GM23338 (cell line): ENCODE data around the gene ARAP1. TPM values are rescaled to one million over a fixed set of nuclear protein-coding genes. Genes with fewer than 3 reads are reported as not detected.

Source experiments
- ATAC-seq: fragments of 200-7000 bp; cut with Tn5 transposase; 3 replicates; pipeline ENCODE4 v1.9.1; 2020
- DNase-seq: peaks from one replicate; pipeline ENCODE4 v3.0.0-alpha.2; 2015; ENCODE audit warnings: low spot score
- H2AFZ ChIP-seq: fragments of 200-600 bp; sonication (generic); 2 replicates; pipeline ENCODE4 v1.8.0; 2016; ENCODE audit warnings: antibody characterized with exemption, mild to moderate bottlenecking, moderate library complexity
- H3F3A ChIP-seq: fragments of 200-600 bp; sonication (generic); replicated peaks from 2 replicates; pipeline ENCODE4 v1.8.0; 2017; ENCODE audit warnings: antibody characterized with exemption, mixed run types, low read depth
- H3K27ac ChIP-seq: fragments of 200-600 bp; sonication (generic); 2 replicates; pipeline ENCODE4 v1.6.1; 2016; ENCODE audit warnings: low read depth
- H3K27me3 ChIP-seq: fragments of 200-600 bp; sonication (generic); 2 replicates; pipeline ENCODE4 v1.8.0; 2016; ENCODE audit warnings: mild to moderate bottlenecking, mixed run types, moderate library complexity; ENCODE audit not compliant: insufficient read depth
- H3K36me3 ChIP-seq: fragments of 200-600 bp; sonication (generic); 2 replicates; pipeline ENCODE4 v1.8.0; 2016; ENCODE audit warnings: mild to moderate bottlenecking; ENCODE audit not compliant: insufficient read depth
- H3K4me1 ChIP-seq: fragments of 200-600 bp; sonication (generic); 2 replicates; pipeline ENCODE4 v1.8.0; 2016; ENCODE audit warnings: mild to moderate bottlenecking, moderate library complexity; ENCODE audit not compliant: insufficient read depth
- H3K4me2 ChIP-seq: fragments of 200-600 bp; sonication (generic); 2 replicates; pipeline ENCODE4 v1.7.1; 2017; ENCODE audit warnings: mixed run types
- H3K4me3 ChIP-seq: fragments of 200-600 bp; sonication (generic); 2 replicates; pipeline ENCODE4 v1.6.1; 2016; ENCODE audit warnings: mixed run types
- H3K79me2 ChIP-seq: fragments of 200-600 bp; sonication (generic); replicated peaks from 2 replicates; pipeline ENCODE4 v1.8.0; 2017; ENCODE audit warnings: mild to moderate bottlenecking; ENCODE audit not compliant: insufficient read depth
- H3K9me2 ChIP-seq: fragments of 200-600 bp; sonication (generic); 2 replicates; pipeline ENCODE4 v1.8.0; 2017; ENCODE audit not compliant: insufficient read depth
- H4K20me1 ChIP-seq: fragments of 200-600 bp; sonication (generic); replicated peaks from 2 replicates; pipeline ENCODE4 v1.8.0; 2017; ENCODE audit warnings: mild to moderate bottlenecking; ENCODE audit not compliant: insufficient read depth
- H3K27ac Mint-ChIP-seq: 2 replicates; pipeline ENCODE4 v1.8.0; 2020; ENCODE audit warnings: inconsistent platforms, mild to moderate bottlenecking, moderate library complexity, mixed read lengths
- H3K27me3 Mint-ChIP-seq: 3 replicates; pipeline ENCODE4 v1.8.0; 2022; ENCODE audit warnings: low read depth, mild to moderate bottlenecking, moderate library complexity, mixed read lengths, inconsistent platforms; ENCODE audit not compliant: insufficient read depth, poor library complexity
- H3K36me3 Mint-ChIP-seq: 3 replicates; pipeline ENCODE4 v1.8.0; 2021; ENCODE audit warnings: low read depth, mild to moderate bottlenecking, inconsistent platforms, moderate library complexity, mixed read lengths
- H3K4me1 Mint-ChIP-seq: 3 replicates; pipeline ENCODE4 v1.8.0; 2020; ENCODE audit warnings: mild to moderate bottlenecking, inconsistent platforms, mixed read lengths
- H3K4me3 Mint-ChIP-seq: 3 replicates; pipeline ENCODE4 v1.8.0; 2021; ENCODE audit warnings: moderate library complexity, mild to moderate bottlenecking, inconsistent platforms, mixed read lengths
- H3K9me3 Mint-ChIP-seq: 3 replicates; pipeline ENCODE4 v1.8.0; 2020; ENCODE audit warnings: moderate library complexity, mild to moderate bottlenecking, inconsistent platforms, mixed read lengths
- CREB1 ChIP-seq: fragments of 250-450 bp; sonication (Bioruptor Pico); IDR thresholded peaks from 2 replicates; pipeline ENCODE4 v1.5.0; 2020; ENCODE audit warnings: low read depth, mild to moderate bottlenecking, moderate library complexity
- EZH2 ChIP-seq: fragments of 200-600 bp; sonication (generic); IDR thresholded peaks from one replicate; pipeline ENCODE4 v1.8.0; 2017; ENCODE audit warnings: antibody characterized with exemption, mild to moderate bottlenecking, low read depth; ENCODE audit not compliant: unreplicated experiment
- EZH2phosphoT487 ChIP-seq: fragments of 200-600 bp; sonication (generic); IDR thresholded peaks from one replicate; pipeline ENCODE4 v1.8.1; 2018; ENCODE audit warnings: antibody characterized with exemption; ENCODE audit not compliant: unreplicated experiment
- JUNB ChIP-seq: IDR thresholded peaks from one replicate; pipeline ENCODE4 v1.6.1; 2016; ENCODE audit warnings: antibody characterized with exemption; ENCODE audit not compliant: unreplicated experiment
- NANOG ChIP-seq: IDR thresholded peaks from 2 replicates; pipeline ENCODE4 v1.6.1; 2016; ENCODE audit warnings: antibody characterized with exemption, borderline replicate concordance
- POLR2AphosphoS5 ChIP-seq: IDR thresholded peaks from 2 replicates; pipeline ENCODE4 v1.6.1; 2016; ENCODE audit warnings: antibody characterized with exemption, low read depth
- STAT1 ChIP-seq: IDR thresholded peaks from one replicate; pipeline ENCODE4 v1.6.1; 2016; ENCODE audit warnings: antibody characterized with exemption; ENCODE audit not compliant: unreplicated experiment
- ZNF114 ChIP-seq: fragments of 250-450 bp; sonication (Bioruptor Pico); IDR thresholded peaks from 2 replicates; pipeline ENCODE4 v1.5.0; 2020; ENCODE audit warnings: mild to moderate bottlenecking, moderate library complexity
- ZNF331 ChIP-seq: fragments of 250-450 bp; sonication (Bioruptor Pico); IDR thresholded peaks from 2 replicates; pipeline ENCODE4 v1.5.0; 2020; ENCODE audit warnings: low read depth, mild to moderate bottlenecking, moderate library complexity
- polyA plus RNA-seq: library from polyadenylated mRNA; unstranded; fragments of >200 nt; fragmentation: Nextera tagmentation; extraction: Ambion mirVana; gene quantifications from 2 replicates; pipeline ENCODE4 v1.2.1, GENCODE V29; 2016
- total RNA-seq: library from RNA; depleted of rRNA; stranded (reverse); fragments of >200 nt; shearing (Covaris generic); gene quantifications from 2 replicates; pipeline ENCODE4 v1.2.3, GENCODE V29; 2014
- TF ChIP-seq, protein P1 (sequence below), 2 experiments: fragments of 200-600 bp in 1 of 2; sonication (generic) in 1 of 2; conservative IDR thresholded peaks; 2 replicates each; pipeline versions ENCODE4 v1.5.1 to v1.6.1; 2016 to 2017; ENCODE audit warnings: antibody characterized with exemption in 2 of 2, low read depth in 2 of 2, mild to moderate bottlenecking in 2 of 2, moderate library complexity in 1 of 2
- TF ChIP-seq, protein P2 (sequence below): IDR thresholded peaks from 2 replicates; pipeline ENCODE4 v1.6.1; 2016; ENCODE audit warnings: antibody characterized with exemption
- TF ChIP-seq, protein P3 (sequence below): IDR thresholded peaks from one replicate; pipeline ENCODE4 v1.6.1; 2018; ENCODE audit warnings: antibody characterized with exemption; ENCODE audit not compliant: unreplicated experiment
- TF ChIP-seq, protein P4 (sequence below): fragments of 250-450 bp; sonication (Bioruptor Pico); IDR thresholded peaks from 2 replicates; pipeline ENCODE4 v1.5.0; 2020; ENCODE audit warnings: mild to moderate bottlenecking, moderate library complexity

The ARAP1 gene
- total and polyA plus RNA-seq, 2 experiments from 2014 or later = 24.5 to 116 TPM

DNA sequence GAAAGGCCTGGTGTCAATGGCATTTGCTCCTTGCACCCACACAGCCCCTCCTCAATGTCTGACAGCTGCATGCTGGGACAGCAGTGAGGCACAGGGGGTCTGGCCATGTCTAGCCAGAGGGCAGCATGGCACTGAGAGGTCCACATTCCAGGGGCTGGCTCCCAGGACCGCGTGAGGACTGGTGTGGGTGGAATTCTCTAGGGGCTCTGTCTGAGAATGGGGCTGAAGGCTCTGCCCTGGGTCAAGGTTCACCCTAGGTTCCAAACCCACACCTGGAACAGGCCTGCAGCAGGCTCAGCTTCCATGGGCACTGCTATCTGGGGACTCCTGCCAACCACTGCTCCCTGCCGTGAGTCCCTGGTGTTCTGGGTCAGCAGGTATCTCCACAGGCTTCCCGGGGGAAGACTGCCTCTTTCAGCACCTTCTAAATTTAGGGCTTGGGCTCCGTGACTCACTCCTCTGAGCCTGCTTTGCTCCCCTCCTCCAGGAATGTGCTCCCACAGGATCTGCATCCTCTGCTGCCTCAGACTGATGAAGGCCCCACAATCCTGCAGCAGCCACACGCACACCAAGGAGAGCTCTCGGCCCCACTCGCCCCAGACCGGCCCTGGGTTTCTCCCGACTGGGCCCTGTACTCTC, 37.4 kb upstream of the ARAP1 start (continued):
- TF ChIP-seq CREB1 (CRISPR knock-in tag) (no peak), JUNB (no peak), ZNF114 (CRISPR knock-in tag) (no peak), EZH2phosphoT487 (no peak)

DNA sequence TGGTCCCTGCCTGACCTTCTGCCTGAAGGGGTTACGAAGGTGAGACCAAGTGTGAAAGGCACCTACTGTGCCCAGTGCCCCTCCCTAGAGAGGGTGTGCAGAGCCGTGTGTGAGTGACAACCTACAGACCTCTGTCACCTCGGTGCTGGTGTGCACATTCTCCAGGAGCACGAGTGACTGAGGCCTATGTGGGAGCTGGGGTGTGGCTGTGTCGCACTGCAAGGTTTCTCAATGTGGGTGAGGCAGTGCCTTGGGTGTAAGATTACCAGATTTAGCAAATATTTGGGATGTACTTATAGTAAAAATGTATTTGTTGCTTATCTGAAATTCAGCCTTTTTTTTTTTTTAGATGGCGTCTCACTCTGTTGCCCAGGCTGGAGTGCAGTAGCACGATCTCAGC, 36.0 kb upstream of the ARAP1 start:
- TF ChIP-seq NANOG (no peak), ZNF114 (CRISPR knock-in tag) (no peak), EZH2 (no peak), EZH2phosphoT487 (no peak), ZNF331 (CRISPR knock-in tag) (no peak), CREB1 (CRISPR knock-in tag) (no peak), POLR2AphosphoS5 (no peak), STAT1 (no peak), JUNB (no peak)
- TF ChIP-seq, protein P1, sequence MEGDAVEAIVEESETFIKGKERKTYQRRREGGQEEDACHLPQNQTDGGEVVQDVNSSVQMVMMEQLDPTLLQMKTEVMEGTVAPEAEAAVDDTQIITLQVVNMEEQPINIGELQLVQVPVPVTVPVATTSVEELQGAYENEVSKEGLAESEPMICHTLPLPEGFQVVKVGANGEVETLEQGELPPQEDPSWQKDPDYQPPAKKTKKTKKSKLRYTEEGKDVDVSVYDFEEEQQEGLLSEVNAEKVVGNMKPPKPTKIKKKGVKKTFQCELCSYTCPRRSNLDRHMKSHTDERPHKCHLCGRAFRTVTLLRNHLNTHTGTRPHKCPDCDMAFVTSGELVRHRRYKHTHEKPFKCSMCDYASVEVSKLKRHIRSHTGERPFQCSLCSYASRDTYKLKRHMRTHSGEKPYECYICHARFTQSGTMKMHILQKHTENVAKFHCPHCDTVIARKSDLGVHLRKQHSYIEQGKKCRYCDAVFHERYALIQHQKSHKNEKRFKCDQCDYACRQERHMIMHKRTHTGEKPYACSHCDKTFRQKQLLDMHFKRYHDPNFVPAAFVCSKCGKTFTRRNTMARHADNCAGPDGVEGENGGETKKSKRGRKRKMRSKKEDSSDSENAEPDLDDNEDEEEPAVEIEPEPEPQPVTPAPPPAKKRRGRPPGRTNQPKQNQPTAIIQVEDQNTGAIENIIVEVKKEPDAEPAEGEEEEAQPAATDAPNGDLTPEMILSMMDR (conservative IDR thresholded peaks at IDR 0.05; ENCODE audit: low read depth in 2 of 2) = no peak
- TF ChIP-seq, protein P2, sequence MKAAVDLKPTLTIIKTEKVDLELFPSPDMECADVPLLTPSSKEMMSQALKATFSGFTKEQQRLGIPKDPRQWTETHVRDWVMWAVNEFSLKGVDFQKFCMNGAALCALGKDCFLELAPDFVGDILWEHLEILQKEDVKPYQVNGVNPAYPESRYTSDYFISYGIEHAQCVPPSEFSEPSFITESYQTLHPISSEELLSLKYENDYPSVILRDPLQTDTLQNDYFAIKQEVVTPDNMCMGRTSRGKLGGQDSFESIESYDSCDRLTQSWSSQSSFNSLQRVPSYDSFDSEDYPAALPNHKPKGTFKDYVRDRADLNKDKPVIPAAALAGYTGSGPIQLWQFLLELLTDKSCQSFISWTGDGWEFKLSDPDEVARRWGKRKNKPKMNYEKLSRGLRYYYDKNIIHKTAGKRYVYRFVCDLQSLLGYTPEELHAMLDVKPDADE = no peak
- TF ChIP-seq, protein P3, sequence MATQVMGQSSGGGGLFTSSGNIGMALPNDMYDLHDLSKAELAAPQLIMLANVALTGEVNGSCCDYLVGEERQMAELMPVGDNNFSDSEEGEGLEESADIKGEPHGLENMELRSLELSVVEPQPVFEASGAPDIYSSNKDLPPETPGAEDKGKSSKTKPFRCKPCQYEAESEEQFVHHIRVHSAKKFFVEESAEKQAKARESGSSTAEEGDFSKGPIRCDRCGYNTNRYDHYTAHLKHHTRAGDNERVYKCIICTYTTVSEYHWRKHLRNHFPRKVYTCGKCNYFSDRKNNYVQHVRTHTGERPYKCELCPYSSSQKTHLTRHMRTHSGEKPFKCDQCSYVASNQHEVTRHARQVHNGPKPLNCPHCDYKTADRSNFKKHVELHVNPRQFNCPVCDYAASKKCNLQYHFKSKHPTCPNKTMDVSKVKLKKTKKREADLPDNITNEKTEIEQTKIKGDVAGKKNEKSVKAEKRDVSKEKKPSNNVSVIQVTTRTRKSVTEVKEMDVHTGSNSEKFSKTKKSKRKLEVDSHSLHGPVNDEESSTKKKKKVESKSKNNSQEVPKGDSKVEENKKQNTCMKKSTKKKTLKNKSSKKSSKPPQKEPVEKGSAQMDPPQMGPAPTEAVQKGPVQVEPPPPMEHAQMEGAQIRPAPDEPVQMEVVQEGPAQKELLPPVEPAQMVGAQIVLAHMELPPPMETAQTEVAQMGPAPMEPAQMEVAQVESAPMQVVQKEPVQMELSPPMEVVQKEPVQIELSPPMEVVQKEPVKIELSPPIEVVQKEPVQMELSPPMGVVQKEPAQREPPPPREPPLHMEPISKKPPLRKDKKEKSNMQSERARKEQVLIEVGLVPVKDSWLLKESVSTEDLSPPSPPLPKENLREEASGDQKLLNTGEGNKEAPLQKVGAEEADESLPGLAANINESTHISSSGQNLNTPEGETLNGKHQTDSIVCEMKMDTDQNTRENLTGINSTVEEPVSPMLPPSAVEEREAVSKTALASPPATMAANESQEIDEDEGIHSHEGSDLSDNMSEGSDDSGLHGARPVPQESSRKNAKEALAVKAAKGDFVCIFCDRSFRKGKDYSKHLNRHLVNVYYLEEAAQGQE = no peak
- TF ChIP-seq, protein P4, sequence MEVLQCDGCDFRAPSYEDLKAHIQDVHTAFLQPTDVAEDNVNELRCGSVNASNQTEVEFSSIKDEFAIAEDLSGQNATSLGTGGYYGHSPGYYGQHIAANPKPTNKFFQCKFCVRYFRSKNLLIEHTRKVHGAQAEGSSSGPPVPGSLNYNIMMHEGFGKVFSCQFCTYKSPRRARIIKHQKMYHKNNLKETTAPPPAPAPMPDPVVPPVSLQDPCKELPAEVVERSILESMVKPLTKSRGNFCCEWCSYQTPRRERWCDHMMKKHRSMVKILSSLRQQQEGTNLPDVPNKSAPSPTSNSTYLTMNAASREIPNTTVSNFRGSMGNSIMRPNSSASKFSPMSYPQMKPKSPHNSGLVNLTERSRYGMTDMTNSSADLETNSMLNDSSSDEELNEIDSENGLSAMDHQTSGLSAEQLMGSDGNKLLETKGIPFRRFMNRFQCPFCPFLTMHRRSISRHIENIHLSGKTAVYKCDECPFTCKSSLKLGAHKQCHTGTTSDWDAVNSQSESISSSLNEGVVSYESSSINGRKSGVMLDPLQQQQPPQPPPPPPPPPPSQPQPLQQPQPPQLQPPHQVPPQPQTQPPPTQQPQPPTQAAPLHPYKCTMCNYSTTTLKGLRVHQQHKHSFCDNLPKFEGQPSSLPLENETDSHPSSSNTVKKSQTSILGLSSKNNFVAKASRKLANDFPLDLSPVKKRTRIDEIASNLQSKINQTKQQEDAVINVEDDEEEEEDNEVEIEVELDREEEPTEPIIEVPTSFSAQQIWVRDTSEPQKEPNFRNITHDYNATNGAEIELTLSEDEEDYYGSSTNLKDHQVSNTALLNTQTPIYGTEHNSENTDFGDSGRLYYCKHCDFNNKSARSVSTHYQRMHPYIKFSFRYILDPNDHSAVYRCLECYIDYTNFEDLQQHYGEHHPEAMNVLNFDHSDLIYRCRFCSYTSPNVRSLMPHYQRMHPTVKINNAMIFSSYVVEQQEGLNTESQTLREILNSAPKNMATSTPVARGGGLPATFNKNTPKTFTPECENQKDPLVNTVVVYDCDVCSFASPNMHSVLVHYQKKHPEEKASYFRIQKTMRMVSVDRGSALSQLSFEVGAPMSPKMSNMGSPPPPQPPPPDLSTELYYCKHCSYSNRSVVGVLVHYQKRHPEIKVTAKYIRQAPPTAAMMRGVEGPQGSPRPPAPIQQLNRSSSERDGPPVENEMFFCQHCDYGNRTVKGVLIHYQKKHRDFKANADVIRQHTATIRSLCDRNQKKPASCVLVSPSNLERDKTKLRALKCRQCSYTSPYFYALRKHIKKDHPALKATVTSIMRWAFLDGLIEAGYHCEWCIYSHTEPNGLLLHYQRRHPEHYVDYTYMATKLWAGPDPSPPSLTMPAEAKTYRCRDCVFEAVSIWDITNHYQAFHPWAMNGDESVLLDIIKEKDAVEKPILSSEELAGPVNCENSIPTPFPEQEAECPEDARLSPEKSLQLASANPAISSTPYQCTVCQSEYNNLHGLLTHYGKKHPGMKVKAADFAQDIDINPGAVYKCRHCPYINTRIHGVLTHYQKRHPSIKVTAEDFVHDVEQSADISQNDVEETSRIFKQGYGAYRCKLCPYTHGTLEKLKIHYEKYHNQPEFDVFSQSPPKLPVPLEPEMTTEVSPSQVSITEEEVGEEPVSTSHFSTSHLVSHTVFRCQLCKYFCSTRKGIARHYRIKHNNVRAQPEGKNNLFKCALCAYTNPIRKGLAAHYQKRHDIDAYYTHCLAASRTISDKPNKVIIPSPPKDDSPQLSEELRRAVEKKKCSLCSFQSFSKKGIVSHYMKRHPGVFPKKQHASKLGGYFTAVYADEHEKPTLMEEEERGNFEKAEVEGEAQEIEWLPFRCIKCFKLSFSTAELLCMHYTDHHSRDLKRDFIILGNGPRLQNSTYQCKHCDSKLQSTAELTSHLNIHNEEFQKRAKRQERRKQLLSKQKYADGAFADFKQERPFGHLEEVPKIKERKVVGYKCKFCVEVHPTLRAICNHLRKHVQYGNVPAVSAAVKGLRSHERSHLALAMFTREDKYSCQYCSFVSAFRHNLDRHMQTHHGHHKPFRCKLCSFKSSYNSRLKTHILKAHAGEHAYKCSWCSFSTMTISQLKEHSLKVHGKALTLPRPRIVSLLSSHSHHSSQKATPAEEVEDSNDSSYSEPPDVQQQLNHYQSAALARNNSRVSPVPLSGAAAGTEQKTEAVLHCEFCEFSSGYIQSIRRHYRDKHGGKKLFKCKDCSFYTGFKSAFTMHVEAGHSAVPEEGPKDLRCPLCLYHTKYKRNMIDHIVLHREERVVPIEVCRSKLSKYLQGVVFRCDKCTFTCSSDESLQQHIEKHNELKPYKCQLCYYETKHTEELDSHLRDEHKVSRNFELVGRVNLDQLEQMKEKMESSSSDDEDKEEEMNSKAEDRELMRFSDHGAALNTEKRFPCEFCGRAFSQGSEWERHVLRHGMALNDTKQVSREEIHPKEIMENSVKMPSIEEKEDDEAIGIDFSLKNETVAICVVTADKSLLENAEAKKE (CRISPR knock-in tag) = no peak
- no peak overlapping the region for H3K27ac ChIP-seq
- Mint-ChIP-seq H3K4me1 (peaks cover 24% of the 10 kb centered on the region), H3K9me3 (no peaks in the 10 kb centered on the region), H3K36me3 (no peaks in the 10 kb centered on the region), H3K4me3 (no peak overlapping the region), H3K27me3 (peaks cover 17% of the 10 kb centered on the region), H3K27ac (no peak overlapping the region)
- H3K9me2 ChIP-seq = no peaks in the 10 kb centered on the region
- no peaks in the 10 kb centered on the region for H4K20me1 ChIP-seq
- H3K36me3 ChIP-seq = no peaks in the 10 kb centered on the region
- no peak for DNase-seq
- no peak overlapping the region for H2AFZ ChIP-seq
- no peaks in the 10 kb centered on the region for H3K27me3 ChIP-seq
- H3K79me2 ChIP-seq = no peaks in the 10 kb centered on the region
- no peaks in the 10 kb centered on the region for H3F3A ChIP-seq
- ATAC-seq = no peak
- H3K4me1 ChIP-seq = peaks cover 13% of the 10 kb centered on the region
- H3K4me2 ChIP-seq = no peak overlapping the region
- no peak overlapping the region for H3K4me3 ChIP-seq
